HG02610 (cell line): ENCODE measurements around the gene MIEN1.
"Not testable (repeated sequence)": the region's sequence is repeated elsewhere in the genome, so short reads cannot be mapped to it uniquely, and the experiment has no call there.

Experiments used
- ATAC-seq: cut with Tn5 transposase; IDR thresholded peaks from one replicate; pipeline ENCODE4 v1.9.1; 2021; ENCODE audit warnings: mild to moderate bottlenecking, moderate library complexity; ENCODE audit not compliant: unreplicated experiment

MIEN1 gene

DNA sequence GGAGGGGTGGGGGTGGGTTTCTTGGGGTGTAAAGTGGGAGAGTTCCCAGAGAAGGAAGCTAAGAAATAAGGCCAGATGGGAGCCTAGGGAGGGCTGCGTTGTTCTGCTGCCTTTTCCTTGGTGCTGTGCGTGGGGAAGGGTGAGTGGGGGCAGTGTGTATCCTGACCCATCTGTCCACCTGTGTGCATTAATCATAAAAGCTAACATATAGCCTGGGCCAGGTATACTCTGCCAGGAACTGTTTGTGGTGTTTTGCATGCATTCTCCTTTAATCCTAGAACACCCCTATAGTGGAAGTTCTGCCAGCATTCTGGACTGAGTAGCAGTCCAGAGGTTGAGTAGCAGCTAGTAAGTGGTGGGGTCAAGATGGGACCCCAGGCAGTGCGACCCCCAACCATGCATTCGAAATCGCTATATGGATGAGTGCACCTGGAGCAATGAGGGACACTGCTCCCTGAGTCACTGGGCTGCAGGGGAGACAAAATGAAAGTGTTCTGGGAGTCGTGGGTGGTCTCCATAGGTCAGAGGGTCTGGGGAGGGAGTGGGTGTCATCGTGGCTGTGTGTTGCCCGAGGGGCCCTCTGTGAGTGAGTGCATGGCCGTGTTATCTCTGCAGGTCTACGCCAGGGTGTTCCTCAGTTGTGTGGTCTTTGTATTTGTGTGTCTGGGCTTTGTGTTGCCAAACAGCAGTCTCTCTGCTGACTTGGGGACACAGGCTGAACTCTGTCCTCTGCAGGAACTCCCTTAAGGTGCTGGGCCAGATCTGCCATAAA is 29.1 kb downstream of the MIEN1 start:
- ATAC-seq, result no peak

DNA sequence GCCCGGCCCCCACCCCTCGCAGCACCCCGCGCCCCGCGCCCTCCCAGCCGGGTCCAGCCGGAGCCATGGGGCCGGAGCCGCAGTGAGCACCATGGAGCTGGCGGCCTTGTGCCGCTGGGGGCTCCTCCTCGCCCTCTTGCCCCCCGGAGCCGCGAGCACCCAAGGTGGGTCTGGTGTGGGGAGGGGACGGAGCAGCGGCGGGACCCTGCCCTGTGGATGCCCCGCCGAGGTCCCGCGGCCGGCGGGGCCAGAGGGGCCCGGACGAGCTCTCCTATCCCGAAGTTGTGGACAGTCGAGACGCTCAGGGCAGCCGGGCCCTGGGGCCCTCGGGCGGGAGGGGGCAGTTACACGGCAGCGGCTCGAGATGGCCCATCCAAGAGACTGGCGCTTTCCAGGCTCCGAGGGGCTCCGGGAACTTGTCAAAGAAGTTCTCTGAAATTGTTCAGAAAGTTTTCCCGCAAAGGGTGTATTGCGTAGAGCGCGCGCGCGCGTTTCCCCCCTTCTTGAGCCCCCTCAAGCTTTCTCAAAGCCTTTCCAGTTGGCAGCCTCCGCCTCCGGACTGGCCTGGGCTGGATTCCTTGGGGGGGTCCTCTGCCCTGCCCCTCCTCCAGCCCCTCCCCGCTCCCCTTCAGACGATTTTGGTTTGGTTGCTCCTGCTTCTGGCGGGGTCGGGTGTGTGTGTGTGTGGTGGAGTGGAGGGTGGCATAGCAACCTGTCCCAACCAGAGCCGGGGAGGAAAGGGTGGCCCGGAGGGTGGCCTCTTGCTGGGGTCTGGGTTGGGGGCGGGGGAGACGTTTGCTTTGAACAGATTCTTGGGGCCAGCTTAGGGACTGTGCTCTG is 30.0 kb downstream of the MIEN1 start:
- no peak for ATAC-seq

DNA sequence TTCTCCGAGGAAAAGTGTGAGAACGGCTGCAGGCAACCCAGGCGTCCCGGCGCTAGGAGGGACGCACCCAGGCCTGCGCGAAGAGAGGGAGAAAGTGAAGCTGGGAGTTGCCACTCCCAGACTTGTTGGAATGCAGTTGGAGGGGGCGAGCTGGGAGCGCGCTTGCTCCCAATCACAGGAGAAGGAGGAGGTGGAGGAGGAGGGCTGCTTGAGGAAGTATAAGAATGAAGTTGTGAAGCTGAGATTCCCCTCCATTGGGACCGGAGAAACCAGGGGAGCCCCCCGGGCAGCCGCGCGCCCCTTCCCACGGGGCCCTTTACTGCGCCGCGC is 30.5 kb downstream of the MIEN1 start, which contains the start of gene ERBB2:
TSS of gene ERBB2 (plus strand) at position 247 of the 330 bp plus-strand sequence. CDS start 175 bp downstream, outside the sequence.
- ATAC-seq, result no peak

DNA sequence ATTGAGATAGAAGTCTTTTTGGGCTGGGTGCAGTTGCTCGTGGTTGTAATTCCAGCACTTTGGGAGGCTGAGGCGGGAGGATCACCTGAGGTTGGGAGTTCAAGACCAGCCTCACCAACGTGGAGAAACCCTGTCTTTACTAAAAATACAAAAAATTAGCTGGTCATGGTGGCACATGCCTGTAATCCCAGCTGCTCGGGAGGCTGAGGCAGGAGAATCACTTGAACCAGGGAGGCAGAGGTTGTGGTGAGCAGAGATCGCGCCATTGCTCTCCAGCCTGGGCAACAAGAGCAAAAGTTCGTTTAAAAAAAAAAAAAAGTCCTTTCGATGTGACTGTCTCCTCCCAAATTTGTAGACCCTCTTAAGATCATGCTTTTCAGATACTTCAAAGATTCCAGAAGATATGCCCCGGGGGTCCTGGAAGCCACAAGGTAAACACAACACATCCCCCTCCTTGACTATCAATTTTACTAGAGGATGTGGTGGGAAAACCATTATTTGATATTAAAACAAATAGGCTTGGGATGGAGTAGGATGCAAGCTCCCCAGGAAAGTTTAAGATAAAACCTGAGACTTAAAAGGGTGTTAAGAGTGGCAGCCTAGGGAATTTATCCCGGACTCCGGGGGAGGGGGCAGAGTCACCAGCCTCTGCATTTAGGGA is 31.0 kb downstream of the MIEN1 start:
- not testable (repeated sequence) for ATAC-seq

DNA sequence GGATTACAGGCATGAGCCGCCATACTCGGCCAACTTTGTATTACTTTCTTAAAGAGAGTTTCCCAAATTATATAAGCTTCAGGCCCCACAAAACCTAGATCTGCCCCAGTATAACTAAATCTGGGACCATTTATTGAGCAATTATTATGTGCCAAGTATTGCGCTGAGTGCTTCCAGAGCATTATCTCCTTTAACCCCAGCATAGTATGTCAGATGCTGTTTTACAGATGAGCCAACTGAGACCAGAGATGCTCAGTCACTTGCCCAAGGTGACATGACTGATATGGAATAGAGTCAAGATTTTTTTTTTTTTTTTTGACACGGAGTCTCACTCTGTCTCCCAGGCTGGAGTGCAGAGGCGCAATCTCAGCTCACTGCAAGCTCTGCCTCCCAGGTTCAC is 32.4 kb downstream of the MIEN1 start:
- ATAC-seq, result no peak

DNA sequence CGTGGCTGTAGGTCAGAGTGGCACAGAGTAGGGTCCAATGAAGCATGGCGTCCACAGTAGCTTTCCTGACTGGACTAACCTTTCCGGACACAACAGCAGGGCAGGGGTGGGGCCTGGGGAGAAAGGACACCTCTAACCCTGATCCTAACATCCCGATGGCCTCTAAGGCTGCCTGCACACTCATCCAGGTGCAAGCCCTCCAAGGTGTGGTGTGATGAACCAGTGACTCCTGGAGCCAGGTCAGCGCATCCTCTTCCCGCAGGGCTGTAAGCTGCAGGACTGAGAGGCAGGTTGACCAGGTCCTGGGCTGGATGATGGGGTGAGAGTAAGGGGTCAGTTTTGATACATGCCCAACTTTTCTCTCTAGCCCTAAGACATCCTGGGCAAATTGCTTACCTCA is 33.6 kb downstream of the MIEN1 start:
- ATAC-seq, result no peak

DNA sequence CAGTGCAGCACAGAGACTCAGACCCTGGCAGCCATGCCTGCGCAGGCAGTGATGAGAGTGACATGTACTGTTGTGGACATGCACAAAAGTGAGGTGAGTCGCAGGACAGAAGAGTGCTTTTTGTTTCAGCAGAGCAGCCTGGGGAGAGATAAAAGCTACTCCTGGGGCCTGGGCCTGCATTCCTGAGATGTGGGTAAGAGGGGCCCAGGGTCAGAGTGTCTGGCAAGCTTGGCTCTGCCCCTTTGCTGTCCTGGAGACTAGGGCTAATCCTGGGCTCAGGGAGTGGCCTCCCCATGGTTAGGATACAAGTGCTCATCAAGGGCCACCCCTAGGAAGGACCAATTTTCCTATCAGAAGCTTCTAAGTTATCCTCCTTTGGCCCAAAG is 35.2 kb downstream of the MIEN1 start:
- ATAC-seq, result no peak

DNA sequence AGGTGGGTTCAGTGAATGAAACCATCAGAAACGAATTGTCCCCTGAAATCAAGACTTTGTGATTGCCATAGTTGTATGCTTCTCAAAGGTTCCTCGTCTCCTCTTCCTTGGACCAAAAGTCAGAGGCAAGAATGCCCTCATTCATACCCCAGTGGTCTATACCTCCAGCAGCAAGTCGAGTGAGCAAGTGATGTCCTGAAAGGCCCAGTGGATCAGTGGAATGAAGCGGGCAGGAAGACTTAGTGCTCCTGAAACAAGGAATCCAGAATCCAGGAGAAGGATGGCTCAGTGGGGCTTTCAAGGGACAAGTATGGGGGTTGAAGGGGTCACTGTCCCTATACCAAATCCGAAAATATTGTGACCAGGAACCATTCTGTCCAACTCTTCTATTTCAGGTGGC is 35.7 kb downstream of the MIEN1 start:
- no peak for ATAC-seq

DNA sequence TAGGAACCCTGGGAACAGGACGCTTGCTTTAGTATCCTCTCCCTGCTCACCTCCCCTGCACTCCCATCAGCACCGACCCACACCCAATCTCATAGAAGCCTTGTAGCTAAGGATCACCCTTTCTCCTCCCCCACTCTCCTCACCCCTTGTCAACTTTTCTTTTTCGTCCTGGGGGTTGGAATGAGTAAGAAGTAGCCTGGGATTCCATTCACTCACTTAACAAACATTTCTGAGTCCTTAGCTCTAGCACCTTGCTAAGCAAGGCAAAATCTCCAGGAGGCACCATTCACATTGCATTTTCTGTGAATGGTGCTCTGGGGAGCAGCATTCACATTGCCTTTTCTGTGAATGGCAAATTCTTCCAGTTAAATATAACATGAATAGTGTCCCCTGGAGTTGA is 41.4 kb downstream of the MIEN1 start:
- ATAC-seq, result no peak

DNA sequence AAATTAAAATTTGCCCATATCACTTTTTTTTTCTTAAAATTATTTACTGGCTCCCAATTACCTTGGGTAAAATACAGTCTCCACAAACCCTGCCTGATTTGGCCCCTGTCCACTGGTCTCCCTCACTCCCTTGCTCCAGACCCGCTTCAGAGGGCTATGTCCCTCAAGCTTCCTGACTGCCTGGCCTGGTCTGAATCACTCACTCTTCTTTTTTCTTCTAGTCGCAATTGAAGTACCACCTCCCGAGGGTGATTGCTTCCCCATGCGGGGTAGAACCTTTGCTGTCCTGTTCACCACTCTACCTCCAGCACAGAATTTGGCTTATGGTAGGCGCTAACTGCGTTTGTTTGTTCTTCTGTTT is 41.9 kb downstream of the MIEN1 start:
- ATAC-seq, result no peak

DNA sequence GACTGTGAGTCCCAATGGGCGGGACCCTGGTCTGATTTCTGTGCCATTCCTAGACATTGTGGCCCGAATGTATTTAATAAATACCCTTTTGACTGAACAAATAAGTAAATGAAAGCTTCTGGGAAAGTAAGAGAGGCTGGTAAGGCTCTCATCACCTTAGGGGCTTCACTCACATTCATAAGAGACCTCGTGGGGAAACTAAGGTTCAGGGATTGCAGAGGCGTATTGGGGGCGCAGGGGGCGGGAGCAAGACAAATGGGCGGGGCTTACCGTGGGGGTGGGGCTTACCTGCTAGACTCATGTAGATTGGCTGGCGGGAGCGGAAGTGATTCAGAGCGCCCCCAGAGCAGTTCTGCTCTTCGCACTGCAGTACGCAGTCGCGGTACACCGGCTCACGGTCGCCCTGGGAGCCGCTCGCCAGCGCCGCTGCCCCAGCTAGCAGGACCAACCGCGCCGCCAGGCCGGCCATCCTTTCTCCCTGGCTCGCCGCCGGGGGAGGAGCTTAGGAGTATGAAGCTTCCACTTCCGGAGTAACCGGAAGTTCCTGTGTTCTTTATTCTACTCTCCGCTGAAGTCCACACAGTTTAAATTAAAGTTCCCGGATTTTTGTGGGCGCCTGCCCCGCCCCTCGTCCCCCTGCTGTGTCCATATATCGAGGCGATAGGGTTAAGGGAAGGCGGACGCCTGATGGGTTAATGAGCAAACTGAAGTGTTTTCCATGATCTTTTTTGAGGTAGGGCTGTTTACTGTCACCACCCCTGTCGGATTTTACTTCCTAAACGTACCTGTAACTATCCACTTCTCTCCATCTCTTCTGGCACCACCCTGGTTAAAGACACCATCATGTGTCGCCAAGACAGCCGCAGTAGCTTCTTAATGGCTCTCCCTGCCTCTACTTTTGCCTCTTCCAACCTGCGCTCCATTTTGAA is 42.5 kb downstream of the MIEN1 start, which contains the start of gene PGAP3:
TSS of gene PGAP3 (minus strand) at position 512 of the 929 bp plus-strand sequence. CDS start at position 469, 43 bp downstream.
- ATAC-seq, result peak; percentile 85

DNA sequence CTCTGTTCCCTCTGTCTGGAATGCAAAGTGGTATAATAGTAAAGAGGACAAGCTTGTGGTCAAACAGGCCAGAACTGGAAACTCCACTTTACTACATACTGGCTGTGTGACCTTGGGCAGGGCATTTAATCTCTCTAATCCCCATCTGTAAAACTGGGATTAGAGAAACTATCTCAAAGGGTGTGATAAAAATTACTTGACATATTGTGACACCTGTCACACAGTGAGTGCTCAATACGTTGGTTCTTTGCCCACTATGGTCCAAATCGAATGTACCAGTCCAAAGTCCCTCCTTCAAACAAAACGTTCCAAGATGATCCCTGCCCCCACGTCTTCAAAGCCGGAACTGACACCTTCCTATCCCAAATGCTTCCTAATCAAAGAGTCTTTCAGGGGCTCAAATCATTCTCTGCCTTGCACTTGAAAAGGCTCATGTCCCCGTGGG is 43.2 kb downstream of the MIEN1 start:
- no peak for ATAC-seq

DNA sequence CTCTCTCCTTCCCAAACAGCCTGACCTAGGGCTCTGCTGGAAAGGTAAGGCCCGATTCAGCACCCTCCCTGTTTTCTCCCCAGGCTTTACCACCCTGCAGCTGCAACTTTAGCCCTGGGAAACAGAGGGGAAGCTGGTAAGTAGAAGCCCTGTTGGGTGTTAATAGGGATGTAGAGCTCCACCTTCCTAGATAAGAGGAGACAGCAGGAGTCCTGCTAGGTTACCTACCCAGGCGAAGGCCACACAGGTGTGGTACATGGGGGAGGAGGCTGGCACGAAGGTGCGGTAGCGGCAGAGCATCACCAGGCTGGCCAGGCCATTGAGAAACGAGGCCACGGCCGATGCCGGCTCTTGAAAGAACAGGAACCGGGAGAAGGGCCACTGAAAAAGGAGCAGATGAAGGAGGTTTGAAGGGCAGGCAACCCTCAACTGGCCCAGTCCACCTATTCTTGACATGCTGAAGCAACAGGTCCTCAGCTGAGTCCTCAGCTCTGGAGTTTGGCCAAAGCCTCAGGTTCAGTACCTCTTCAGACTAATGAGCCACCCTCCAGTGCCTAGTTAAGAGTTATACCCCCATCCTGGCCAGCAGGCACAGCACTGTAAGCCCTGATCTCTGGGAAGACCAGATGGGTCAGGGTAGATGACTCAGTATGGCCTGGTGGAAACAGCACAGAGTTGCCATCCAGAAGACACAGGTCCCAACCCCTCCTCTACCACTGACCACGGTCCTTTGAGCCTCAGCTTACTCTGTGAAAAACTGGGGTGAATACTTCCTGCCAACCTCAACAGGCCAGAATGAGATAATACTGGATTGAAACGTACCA is 45.8 kb downstream of the MIEN1 start:
- no peak for ATAC-seq

DNA sequence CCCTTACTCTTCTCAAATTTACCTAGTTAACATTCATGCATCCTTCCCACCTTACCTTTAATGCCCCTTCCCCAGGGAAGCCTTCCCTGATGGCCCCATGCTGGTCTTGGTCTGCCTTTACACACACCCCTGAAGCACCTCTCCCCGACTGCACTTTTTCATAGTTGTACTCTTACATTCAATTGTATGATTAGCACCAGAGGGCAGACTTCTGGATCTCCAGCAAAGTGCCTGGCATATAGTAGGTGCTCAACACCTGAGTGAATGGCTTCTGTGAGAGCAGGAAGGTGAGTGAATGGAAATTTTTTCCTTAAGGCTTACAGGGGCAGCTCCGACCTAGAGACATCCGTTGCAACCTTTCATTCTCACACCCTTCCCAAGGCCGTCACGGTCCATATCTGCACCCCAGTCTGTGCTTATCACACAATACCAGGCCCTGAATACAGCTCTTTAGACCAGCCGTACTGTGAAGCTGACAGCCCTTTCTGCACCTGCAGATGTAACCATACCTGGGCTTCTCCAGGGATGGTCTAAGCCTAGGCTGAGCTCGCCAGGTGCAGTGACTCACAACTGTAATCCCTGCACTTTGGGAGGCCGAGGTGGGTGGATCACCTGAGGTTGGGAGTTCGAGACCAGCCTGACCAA is 46.9 kb downstream of the MIEN1 start:
- no peak for ATAC-seq

DNA sequence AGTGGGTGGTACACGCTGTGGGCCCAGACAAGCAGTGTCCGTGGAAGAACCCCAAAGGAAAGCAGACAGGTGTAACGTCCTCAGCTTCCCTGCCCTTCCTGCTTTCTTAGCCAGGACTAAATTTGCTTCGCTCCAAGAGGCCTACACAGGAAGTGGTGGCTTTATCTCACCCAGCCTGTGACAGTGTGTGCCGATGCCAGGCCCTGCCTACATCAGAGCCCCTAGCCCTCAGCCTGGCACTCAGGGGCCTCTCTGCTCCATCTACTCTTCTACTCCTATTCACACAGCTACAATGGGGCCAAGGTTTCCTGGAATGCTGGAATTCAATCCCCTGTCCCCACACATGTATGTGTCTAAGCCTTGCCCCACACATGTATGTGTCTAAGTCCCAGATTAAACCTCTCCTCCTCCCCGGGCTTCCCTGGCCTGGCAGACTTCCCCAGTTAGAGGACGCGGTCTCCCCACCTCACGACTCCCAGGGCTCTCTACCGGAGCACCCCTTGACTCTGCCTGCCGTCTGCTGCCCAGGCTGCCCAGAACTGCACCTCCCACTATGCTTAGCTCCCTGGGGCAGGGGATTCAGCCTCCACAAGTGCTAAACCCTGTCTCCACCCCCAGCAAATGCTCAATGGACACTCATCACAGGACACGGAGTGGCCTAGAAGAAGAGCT is 50.7 kb downstream of the MIEN1 start:
- ATAC-seq, result no peak
